Endothelial cell of umbilical vein (primary cell): Measurements from ENCODE around the gene KCNC1. TPM values are rescaled to one million over a fixed set of nuclear protein-coding genes. Genes with fewer than 3 reads are reported as not detected.

Source experiments
- BruUV-seq: library from RNA; stranded (reverse); fragments of 400-500 nt; replicated peaks from 2 replicates; lab custom pipeline; 2021; lab: Mats Ljungman, UMichigan
- CTCF ChIA-PET: fragments of 300-600, 350-600 bp; sonication (Branson Sonifier 250); formaldehyde crosslinking; loops from one replicate; lab custom pipeline; 2021; ENCODE audit warnings: antibody characterized with exemption, inconsistent platforms; lab: Charles Lee
- POLR2A ChIA-PET: fragments of 300-600, 350-600 bp; sonication (Branson Sonifier 250); formaldehyde crosslinking; loops from one replicate; lab custom pipeline; 2021; ENCODE audit warnings: antibody characterized with exemption, inconsistent platforms; lab: Charles Lee
- DNase-seq: peaks from one replicate; pipeline ENCODE4 v3.0.0-alpha.2; 2011; ENCODE audit warnings: low read depth, low spot score
- FAIRE-seq: peaks from 2 replicates; lab custom pipeline; 2011; peaks lifted over from hg19 to GRCh38; lab: Jason Lieb, UNC
- H2AFZ ChIP-seq: 2 replicates; pipeline ENCODE4 v1.6.0; 2012; ENCODE audit warnings: low read depth, low read length, control low read depth, inconsistent platforms
- H3K27ac ChIP-seq: 2 replicates; pipeline ENCODE4 v1.5.1; 2011; ENCODE audit warnings: low read depth, mild to moderate bottlenecking, control low read depth, low read length, moderate library complexity; ENCODE audit not compliant: insufficient read depth
- H3K27me3 ChIP-seq, 2 experiments: 2 replicates each; pipeline versions ENCODE4 v1.6.0 to v1.6.1; 2011; ENCODE audit warnings: low read length in 2 of 2, mixed read lengths in 1 of 2; ENCODE audit not compliant: control insufficient read depth in 2 of 2, insufficient read depth in 2 of 2
- H3K36me3 ChIP-seq, 2 experiments: 2 replicates in 1 of 2; 3 replicates in 1 of 2; pipeline ENCODE4 v1.5.1; 2011; ENCODE audit warnings: low read length in 2 of 2, mild to moderate bottlenecking in 1 of 2, moderate library complexity in 1 of 2; ENCODE audit not compliant: control insufficient read depth in 2 of 2, insufficient read depth in 2 of 2; ENCODE audit errors: extremely low read depth in 1 of 2
- H3K4me1 ChIP-seq: 3 replicates; pipeline ENCODE4 v1.5.1; 2011; ENCODE audit warnings: mild to moderate bottlenecking, low read length; ENCODE audit not compliant: control insufficient read depth, insufficient read depth; ENCODE audit errors: extremely low read depth
- H3K4me2 ChIP-seq: 2 replicates; pipeline ENCODE4 v1.6.1; 2011; ENCODE audit warnings: low read length, control low read depth, mixed read lengths; ENCODE audit not compliant: insufficient read depth
- H3K4me3 ChIP-seq, 3 experiments: fragments of 200-600 bp in 1 of 3; sonication (generic), shearing (Covaris generic) in 1 of 3; replicated peaks in 1 of 3; 2 replicates each; pipeline ENCODE4 v1.5.1; 2011 to 2016; ENCODE audit warnings: control low read depth in 3 of 3, low read length in 3 of 3, mild to moderate bottlenecking in 2 of 3, inconsistent platforms in 1 of 3, low read depth in 1 of 3, moderate library complexity in 1 of 3; ENCODE audit not compliant: insufficient read depth in 1 of 3
- H3K79me2 ChIP-seq: 2 replicates; pipeline ENCODE4 v1.6.0; 2012; ENCODE audit warnings: low read length, inconsistent platforms; ENCODE audit not compliant: control insufficient read depth, insufficient read depth
- H3K9ac ChIP-seq: replicated peaks from 2 replicates; pipeline ENCODE3; 2011; ENCODE audit warnings: low read length, control low read depth; ENCODE audit not compliant: insufficient read depth; ENCODE audit errors: extremely low read depth
- H3K9me1 ChIP-seq: replicated peaks from 3 replicates; pipeline ENCODE4 v1.6.0; 2011; ENCODE audit warnings: mild to moderate bottlenecking, low read length; ENCODE audit not compliant: control insufficient read depth, insufficient read depth; ENCODE audit errors: extremely low read depth
- H3K9me3 ChIP-seq: replicated peaks from 2 replicates; pipeline ENCODE4 v1.5.1; 2012; ENCODE audit warnings: low read length, inconsistent platforms; ENCODE audit not compliant: control insufficient read depth, insufficient read depth
- H4K20me1 ChIP-seq: replicated peaks from 2 replicates; pipeline ENCODE3; 2011; ENCODE audit warnings: mild to moderate bottlenecking, low read length; ENCODE audit not compliant: control insufficient read depth, insufficient read depth; ENCODE audit errors: extremely low read depth
- CTCF ChIP-seq, 2 donors: IDR thresholded peaks; 1 replicate in 1 of 2; 2 replicates in 1 of 2; pipeline ENCODE4 v1.5.1; 2011; ENCODE audit warnings: low read length in 2 of 2, mild to moderate bottlenecking in 2 of 2, moderate library complexity in 2 of 2, control low read depth in 1 of 2, inconsistent platforms in 1 of 2, low read depth in 1 of 2; ENCODE audit not compliant: insufficient read depth in 1 of 2; ENCODE audit errors: extremely low read depth in 1 of 2
- EZH2 ChIP-seq: IDR thresholded peaks from 2 replicates; pipeline ENCODE4 v1.6.1; 2012; ENCODE audit warnings: borderline replicate concordance, low read depth, mild to moderate bottlenecking, moderate library complexity, low read length, inconsistent platforms; ENCODE audit not compliant: severe bottlenecking
- FOS ChIP-seq: IDR thresholded peaks from 2 replicates; pipeline ENCODE4 v1.6.1; 2011; ENCODE audit warnings: mild to moderate bottlenecking, low read length, moderate library complexity, borderline replicate concordance; ENCODE audit not compliant: insufficient read depth
- GATA2 ChIP-seq: IDR thresholded peaks from 2 replicates; pipeline ENCODE4 v1.7.0; 2011; ENCODE audit warnings: low read depth, mild to moderate bottlenecking, moderate library complexity, mixed read lengths, low read length; ENCODE audit not compliant: insufficient read length, insufficient read depth
- JUN ChIP-seq: IDR thresholded peaks from 2 replicates; pipeline ENCODE4 v1.6.1; 2011; ENCODE audit warnings: borderline replicate concordance, low read depth; ENCODE audit not compliant: insufficient read length, insufficient read depth
- MYC ChIP-seq: IDR thresholded peaks from one replicate; pipeline ENCODE4 v1.6.1; 2011; ENCODE audit warnings: mild to moderate bottlenecking, low read depth, low read length
- POLR2A ChIP-seq: IDR thresholded peaks from 2 replicates; pipeline ENCODE4 v1.6.1; 2012; ENCODE audit warnings: low read depth, mild to moderate bottlenecking, control low read depth, low read length
- POLR2AphosphoS5 ChIP-seq: IDR thresholded peaks from 2 replicates; pipeline ENCODE4 v1.6.1; 2012; ENCODE audit warnings: low read depth, mild to moderate bottlenecking, control low read depth, low read length, moderate library complexity; ENCODE audit not compliant: insufficient read depth
- dilution Hi-C: fragments of 300-500 bp; cut with MboI; formaldehyde crosslinking; loops from one replicate; pipeline ENCODE4 v1.15.0; 2019; ENCODE audit warnings: low sequenced_read_pairs; ENCODE audit not compliant: extremely low pct_ligation_motif_present
- intact Hi-C: fragments of 100-400 bp; cut with micrococcal nuclease; formaldehyde crosslinking; loops from one replicate; pipeline ENCODE4 v1.10.0; 2022
- polyA plus RNA-seq, 4 experiments: library from polyadenylated mRNA; depleted of rRNA in 3 of 4; stranded (reverse) in 3 of 4; unstranded in 1 of 4; fragments of >200 nt; gene quantifications; 2 replicates each; pipeline versions ENCODE4 v1.2.1 to v1.2.3, GENCODE V29; 2011 to 2012; ENCODE audit warnings: missing spikeins in 1 of 4
- total RNA-seq: library from RNA; stranded (reverse); gene quantifications from 2 replicates; pipeline ENCODE4 v1.2.3, GENCODE V29; 2021
- TF ChIP-seq, protein P1 (sequence below): IDR thresholded peaks from 2 replicates; pipeline ENCODE4 v1.6.1; 2011; ENCODE audit not compliant: insufficient read depth, insufficient read length

The KCNC1 gene
- total and polyA plus RNA-seq, 2 donors (not counting 3 experiments of a cell fraction or from before 2014, with no cell fraction given) = not detected

GRCh38 chr11:17813391-17814059 lies 78.9 kb downstream of the KCNC1 start:
- TF ChIP-seq FOS (no peak), CTCF (IDR thresholded peaks at IDR 0.05; ENCODE audit: extremely low read depth in 1 of 2, insufficient read depth in 1 of 2, low read depth in 1 of 2, low read length in 2 of 2) (no peak), GATA2 (no peak), MYC (no peak), EZH2 (no peak), POLR2A (no peak), POLR2AphosphoS5 (no peak), JUN (no peak)
- TF ChIP-seq, protein P1, sequence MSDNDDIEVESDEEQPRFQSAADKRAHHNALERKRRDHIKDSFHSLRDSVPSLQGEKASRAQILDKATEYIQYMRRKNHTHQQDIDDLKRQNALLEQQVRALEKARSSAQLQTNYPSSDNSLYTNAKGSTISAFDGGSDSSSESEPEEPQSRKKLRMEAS = no peak
- BruUV-seq = no TSS peak
- FAIRE-seq = no peak
- H3K36me3 ChIP-seq = no peaks in the 10 kb centered on the region
- no peak overlapping the region for H2AFZ ChIP-seq
- no peaks in the 10 kb centered on the region for H3K4me1 ChIP-seq
- H3K4me2 ChIP-seq = no peak overlapping the region
- DNase-seq = peak; percentile 14
- intact Hi-C loops (no loop called here), dilution Hi-C loops (no loop called here)
- CTCF ChIA-PET = interaction anchor here (0.7 kb wide), 1 partner anchor 38 kb away, joined by 3 read pairs; no protein-coding TSS in a partner anchor
- no peaks in the 10 kb centered on the region for H4K20me1 ChIP-seq
- H3K4me3 ChIP-seq = no peak overlapping the region
- H3K79me2 ChIP-seq = no peaks in the 10 kb centered on the region
- no peaks in the 10 kb centered on the region for H3K27me3 ChIP-seq
- no peaks in the 10 kb centered on the region for H3K9me3 ChIP-seq
- no peak overlapping the region for H3K27ac ChIP-seq
- no peaks in the 10 kb centered on the region for H3K9me1 ChIP-seq
- H3K9ac ChIP-seq = no peak overlapping the region
- POLR2A ChIA-PET = no interaction called here
